Measurements from ENCODE around the gene CLEC20A. TPM values are rescaled to one million over a fixed set of nuclear protein-coding genes. Genes with fewer than 3 reads are reported as not detected.

Gene CLEC20A
- total and polyA plus RNA-seq, 2 of the 8 experiments (the other 6 are each of a cell fraction or from before 2014, with no cell fraction given), result not detected

- TF ChIP-seq, protein P1, sequence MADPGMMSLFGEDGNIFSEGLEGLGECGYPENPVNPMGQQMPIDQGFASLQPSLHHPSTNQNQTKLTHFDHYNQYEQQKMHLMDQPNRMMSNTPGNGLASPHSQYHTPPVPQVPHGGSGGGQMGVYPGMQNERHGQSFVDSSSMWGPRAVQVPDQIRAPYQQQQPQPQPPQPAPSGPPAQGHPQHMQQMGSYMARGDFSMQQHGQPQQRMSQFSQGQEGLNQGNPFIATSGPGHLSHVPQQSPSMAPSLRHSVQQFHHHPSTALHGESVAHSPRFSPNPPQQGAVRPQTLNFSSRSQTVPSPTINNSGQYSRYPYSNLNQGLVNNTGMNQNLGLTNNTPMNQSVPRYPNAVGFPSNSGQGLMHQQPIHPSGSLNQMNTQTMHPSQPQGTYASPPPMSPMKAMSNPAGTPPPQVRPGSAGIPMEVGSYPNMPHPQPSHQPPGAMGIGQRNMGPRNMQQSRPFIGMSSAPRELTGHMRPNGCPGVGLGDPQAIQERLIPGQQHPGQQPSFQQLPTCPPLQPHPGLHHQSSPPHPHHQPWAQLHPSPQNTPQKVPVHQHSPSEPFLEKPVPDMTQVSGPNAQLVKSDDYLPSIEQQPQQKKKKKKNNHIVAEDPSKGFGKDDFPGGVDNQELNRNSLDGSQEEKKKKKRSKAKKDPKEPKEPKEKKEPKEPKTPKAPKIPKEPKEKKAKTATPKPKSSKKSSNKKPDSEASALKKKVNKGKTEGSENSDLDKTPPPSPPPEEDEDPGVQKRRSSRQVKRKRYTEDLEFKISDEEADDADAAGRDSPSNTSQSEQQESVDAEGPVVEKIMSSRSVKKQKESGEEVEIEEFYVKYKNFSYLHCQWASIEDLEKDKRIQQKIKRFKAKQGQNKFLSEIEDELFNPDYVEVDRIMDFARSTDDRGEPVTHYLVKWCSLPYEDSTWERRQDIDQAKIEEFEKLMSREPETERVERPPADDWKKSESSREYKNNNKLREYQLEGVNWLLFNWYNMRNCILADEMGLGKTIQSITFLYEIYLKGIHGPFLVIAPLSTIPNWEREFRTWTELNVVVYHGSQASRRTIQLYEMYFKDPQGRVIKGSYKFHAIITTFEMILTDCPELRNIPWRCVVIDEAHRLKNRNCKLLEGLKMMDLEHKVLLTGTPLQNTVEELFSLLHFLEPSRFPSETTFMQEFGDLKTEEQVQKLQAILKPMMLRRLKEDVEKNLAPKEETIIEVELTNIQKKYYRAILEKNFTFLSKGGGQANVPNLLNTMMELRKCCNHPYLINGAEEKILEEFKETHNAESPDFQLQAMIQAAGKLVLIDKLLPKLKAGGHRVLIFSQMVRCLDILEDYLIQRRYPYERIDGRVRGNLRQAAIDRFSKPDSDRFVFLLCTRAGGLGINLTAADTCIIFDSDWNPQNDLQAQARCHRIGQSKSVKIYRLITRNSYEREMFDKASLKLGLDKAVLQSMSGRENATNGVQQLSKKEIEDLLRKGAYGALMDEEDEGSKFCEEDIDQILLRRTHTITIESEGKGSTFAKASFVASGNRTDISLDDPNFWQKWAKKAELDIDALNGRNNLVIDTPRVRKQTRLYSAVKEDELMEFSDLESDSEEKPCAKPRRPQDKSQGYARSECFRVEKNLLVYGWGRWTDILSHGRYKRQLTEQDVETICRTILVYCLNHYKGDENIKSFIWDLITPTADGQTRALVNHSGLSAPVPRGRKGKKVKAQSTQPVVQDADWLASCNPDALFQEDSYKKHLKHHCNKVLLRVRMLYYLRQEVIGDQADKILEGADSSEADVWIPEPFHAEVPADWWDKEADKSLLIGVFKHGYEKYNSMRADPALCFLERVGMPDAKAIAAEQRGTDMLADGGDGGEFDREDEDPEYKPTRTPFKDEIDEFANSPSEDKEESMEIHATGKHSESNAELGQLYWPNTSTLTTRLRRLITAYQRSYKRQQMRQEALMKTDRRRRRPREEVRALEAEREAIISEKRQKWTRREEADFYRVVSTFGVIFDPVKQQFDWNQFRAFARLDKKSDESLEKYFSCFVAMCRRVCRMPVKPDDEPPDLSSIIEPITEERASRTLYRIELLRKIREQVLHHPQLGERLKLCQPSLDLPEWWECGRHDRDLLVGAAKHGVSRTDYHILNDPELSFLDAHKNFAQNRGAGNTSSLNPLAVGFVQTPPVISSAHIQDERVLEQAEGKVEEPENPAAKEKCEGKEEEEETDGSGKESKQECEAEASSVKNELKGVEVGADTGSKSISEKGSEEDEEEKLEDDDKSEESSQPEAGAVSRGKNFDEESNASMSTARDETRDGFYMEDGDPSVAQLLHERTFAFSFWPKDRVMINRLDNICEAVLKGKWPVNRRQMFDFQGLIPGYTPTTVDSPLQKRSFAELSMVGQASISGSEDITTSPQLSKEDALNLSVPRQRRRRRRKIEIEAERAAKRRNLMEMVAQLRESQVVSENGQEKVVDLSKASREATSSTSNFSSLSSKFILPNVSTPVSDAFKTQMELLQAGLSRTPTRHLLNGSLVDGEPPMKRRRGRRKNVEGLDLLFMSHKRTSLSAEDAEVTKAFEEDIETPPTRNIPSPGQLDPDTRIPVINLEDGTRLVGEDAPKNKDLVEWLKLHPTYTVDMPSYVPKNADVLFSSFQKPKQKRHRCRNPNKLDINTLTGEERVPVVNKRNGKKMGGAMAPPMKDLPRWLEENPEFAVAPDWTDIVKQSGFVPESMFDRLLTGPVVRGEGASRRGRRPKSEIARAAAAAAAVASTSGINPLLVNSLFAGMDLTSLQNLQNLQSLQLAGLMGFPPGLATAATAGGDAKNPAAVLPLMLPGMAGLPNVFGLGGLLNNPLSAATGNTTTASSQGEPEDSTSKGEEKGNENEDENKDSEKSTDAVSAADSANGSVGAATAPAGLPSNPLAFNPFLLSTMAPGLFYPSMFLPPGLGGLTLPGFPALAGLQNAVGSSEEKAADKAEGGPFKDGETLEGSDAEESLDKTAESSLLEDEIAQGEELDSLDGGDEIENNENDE (IDR thresholded peaks at IDR 0.05; ENCODE audit: insufficient replicate concordance, low read length), result no peak
- no peak for TF ChIP-seq USF2 (IDR thresholded peaks at IDR 0.05; ENCODE audit: low read length)
- TF ChIP-seq HDAC2 (IDR thresholded peaks at IDR 0.05; ENCODE audit: borderline replicate concordance in 1 of 2, low read depth in 2 of 2, low read length in 2 of 2), result no peak
- TF ChIP-seq RAD21 (IDR thresholded peaks at IDR 0.05 in 1 of 2, conservative IDR thresholded peaks at IDR 0.05 in 1 of 2; ENCODE audit: low read depth in 2 of 2, low read length in 2 of 2), result no peak
- no peak for TF ChIP-seq CBX8 (IDR thresholded peaks at IDR 0.05; ENCODE audit: borderline replicate concordance, low read depth, low read length)
- TF ChIP-seq RFX5 (IDR thresholded peaks at IDR 0.05; ENCODE audit: borderline replicate concordance, low read depth, low read length), result no peak
- TF ChIP-seq ZNF274 (IDR thresholded peaks at IDR 0.05; ENCODE audit: borderline replicate concordance, extremely low read depth, low read length), result no peak
- TF ChIP-seq EP300 (IDR thresholded peaks at IDR 0.05; ENCODE audit: borderline replicate concordance in 1 of 2, low read depth in 2 of 2, low read length in 2 of 2), result no peak
Measured at GRCh38 chr1:178484698-178485225, 12.0 kb downstream of the CLEC20A start (continued).

All from H1 (cell line).